ENCODE data around the gene SMIM8.

Gene SMIM8

DNA sequence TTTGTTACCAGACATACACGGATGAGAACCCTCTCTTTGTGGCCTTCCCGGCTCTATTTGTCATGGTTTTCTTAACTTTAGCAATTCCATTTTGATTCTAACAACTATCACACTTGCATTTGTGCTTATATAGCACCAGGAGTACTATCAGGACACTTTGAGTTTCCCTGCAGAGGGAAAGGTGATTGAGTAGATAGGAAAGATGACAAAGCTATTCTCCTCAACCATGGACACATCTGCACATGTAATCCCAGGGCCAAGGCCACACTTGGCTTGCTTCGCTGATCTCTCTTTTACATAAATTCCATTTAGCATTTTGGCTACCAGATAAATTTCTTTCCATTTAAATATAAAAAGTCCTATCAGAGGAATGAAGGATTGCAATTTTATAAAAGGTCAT is 62.1 kb downstream of the SMIM8 start:
- DNase-seq (ENCODE audit: low read depth in 3 of 3, low spot score in 1 of 3), result no peak

DNA sequence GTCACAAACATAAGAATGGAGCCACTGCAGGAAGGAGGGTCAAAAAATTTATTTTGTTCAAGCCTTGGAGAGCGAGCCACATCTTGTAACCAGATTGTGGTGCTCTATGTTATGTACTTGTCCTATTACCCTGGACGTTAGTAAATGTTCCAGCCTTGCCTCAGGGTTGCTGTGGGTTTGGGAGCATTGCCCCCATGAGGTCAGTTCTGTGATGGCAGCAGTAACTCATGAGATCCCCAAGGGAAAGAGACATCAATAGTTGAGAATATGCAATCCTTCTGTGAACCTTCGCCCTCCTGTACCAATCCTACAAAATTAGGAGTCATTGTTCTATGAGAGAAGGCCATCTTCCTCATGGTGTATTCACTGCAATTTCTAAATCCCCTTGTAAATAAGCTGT is 68.9 kb downstream of the SMIM8 start:
- DNase-seq (ENCODE audit: low read depth in 3 of 3, low spot score in 1 of 3), result no peak

Measured in stimulated activated CD4-positive, alpha-beta T cell treated with anti-CD3 and anti-CD28 coated beads, TNF-alpha, amount 100 ng/mL, for 1 hour (primary cell).